Lower lobe of right lung (tissue), 2 donors: Measurements from ENCODE around the gene ZNF296. TPM values are rescaled to one million over a fixed set of nuclear protein-coding genes. Genes with fewer than 3 reads are reported as not detected.
A peak's percentile ranks its signal among the peaks of the same experiment; 100 is the strongest.

Source experiments
- ATAC-seq, 2 donors: fragments of 200-7000 bp; cut with Tn5 transposase; one replicate each; pipeline ENCODE4 v1.9.1; 2020 to 2022; ENCODE audit warnings: mild to moderate bottlenecking in 2 of 2, moderate library complexity in 2 of 2
- DNase-seq: peaks from one replicate; pipeline ENCODE4 v3.0.0-alpha.2; 2020
- H3K27ac ChIP-seq: fragments of 200-600 bp; one replicate; pipeline ENCODE4 v1.8.0; 2022
- H3K27me3 ChIP-seq: fragments of 200-600 bp; one replicate; pipeline ENCODE4 v1.8.0; 2022; ENCODE audit warnings: low read depth
- H3K36me3 ChIP-seq: fragments of 200-600 bp; one replicate; pipeline ENCODE4 v1.8.0; 2022; ENCODE audit warnings: mild to moderate bottlenecking
- H3K4me1 ChIP-seq: fragments of 200-600 bp; one replicate; pipeline ENCODE4 v1.8.0; 2022
- H3K4me3 ChIP-seq: fragments of 200-600 bp; one replicate; pipeline ENCODE4 v1.8.0; 2022; ENCODE audit warnings: mild to moderate bottlenecking
- H3K9me3 ChIP-seq: fragments of 200-600 bp; one replicate; pipeline ENCODE4 v1.8.0; 2022
- CTCF ChIP-seq: fragments of 200-600 bp; IDR thresholded peaks from one replicate; pipeline ENCODE4 v1.8.0; 2022; ENCODE audit warnings: antibody characterized with exemption, mild to moderate bottlenecking
- intact Hi-C: fragments of 100-400 bp; cut with DNase I; formaldehyde crosslinking; loops from one replicate; pipeline ENCODE4 v1.11.0; 2022
- total RNA-seq: library from RNA; stranded (reverse); fragmentation: NEBNext Ultra II Directional; extraction: Animal tissue kit (Norgen Biotek cat#: 25700); gene quantifications from one replicate; pipeline ENCODE4 v1.2.1, GENCODE V29; 2021
- donor health status: DM: no; HTN: yes; CAD: no; lungs with severe emphysema.

The ZNF296 gene
- total RNA-seq, 1 donor from 2014 or later = 1.7 TPM

- Histone ChIP-seq H3K4me3 (no peak overlapping the region), H3K27ac (no peak overlapping the region), H3K27me3 (no peaks in the 10 kb centered on the region), H3K4me1 (peaks cover 6% of the 10 kb centered on the region), H3K9me3 (no peaks in the 10 kb centered on the region), H3K36me3 (peaks cover 93% of the 10 kb centered on the region)
- no peak for TF ChIP-seq CTCF
- intact Hi-C loops = no loop called here
- ATAC-seq = no peak
- DNase-seq = no peak
Observed at GRCh38 chr19:45068041-45068440, 8.2 kb downstream of the ZNF296 start.

DNA sequence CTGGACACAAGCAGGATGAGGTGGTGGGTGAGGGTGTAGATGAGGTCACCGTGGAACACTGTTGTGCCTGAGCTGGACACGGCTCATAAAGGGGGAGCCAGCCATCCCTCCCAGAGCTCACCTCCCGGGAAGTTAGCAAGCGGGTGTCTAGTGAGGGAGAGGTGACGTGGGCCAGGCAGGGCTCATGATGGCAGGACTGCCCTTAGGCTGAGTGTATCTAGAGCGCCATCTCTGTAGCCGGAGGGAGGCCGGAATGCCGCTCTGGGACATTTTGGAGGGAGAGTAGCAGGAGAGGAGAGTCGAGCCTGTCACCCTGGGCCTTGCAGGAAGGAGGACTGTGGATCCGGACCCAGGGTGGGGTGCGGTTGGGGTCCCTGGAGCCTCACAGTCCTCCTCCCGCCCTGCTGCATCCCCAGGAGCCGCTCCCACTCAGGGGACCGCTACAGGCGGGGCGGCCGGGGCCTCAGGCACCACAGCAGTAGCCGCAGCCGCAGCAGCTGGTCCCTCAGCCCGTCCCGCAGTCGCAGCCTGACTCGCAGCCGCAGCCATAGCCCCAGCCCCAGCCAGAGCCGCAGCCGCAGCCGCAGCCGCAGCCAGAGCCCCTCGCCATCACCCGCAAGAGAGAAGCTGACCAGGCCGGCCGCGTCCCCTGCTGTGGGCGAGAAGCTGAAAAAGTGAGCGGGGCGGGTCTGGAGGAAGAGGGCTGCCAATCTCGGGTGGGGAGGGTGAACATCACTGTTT lies 9.2 kb downstream of the ZNF296 start:
- DNase-seq (no peak), ATAC-seq (no peak)
- Histone ChIP-seq H3K4me1 (peaks cover 3% of the 10 kb centered on the region), H3K9me3 (no peaks in the 10 kb centered on the region), H3K27ac (no peak overlapping the region), H3K27me3 (no peaks in the 10 kb centered on the region), H3K4me3 (no peak overlapping the region), H3K36me3 (peaks cover 100% of the 10 kb centered on the region)
- TF ChIP-seq CTCF = no peak
- intact Hi-C loops = no loop called here

DNA sequence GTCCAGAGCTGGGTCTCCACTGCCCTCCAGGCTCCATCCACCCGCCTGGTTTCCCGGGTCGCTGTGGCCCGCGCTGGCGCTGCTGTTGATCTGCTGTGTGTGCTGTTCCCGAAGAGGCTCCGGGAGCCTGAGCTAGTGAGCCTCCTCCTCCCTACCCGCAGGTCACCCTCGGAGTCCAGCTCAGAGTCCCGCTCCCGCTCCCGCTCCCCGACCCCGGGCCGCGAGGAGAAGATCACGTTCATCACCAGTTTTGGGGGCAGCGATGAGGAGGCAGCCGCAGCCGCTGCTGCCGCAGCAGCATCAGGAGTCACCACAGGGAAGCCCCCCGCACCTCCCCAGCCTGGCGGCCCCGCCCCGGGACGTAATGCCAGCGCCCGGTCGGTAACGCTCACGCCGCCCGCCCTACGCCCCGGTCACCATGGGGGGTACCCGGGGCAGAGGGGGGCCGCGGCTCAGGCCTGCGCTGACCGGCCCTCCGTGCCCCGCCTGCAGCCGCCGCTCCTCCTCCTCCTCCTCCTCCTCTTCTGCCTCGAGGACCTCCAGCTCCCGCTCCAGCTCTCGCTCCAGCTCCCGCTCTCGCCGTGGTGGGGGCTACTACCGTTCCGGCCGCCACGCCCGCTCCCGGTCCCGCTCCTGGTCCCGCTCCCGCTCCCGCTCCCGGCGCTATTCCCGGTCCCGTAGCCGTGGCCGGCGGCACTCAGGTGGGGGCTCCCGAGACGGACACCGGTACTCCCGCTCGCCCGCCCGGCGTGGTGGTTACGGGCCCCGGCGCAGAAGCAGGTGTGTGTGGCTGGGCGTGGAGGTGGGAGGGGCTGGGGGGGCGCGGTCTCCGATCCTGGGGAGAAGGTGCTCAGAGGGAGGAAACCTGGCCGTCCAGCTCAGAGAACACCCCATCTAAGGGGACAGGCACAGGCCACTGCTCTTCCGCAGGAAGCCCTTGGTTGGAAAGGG lies 12.2 kb downstream of the ZNF296 start:
- ATAC-seq (no peak), DNase-seq (no peak)
- no peaks in the 10 kb centered on the region for H3K4me1 ChIP-seq
- no peak for TF ChIP-seq CTCF
- H3K36me3 ChIP-seq = peaks cover 100% of the 10 kb centered on the region
- no peaks in the 10 kb centered on the region for H3K27me3 ChIP-seq
- no peak overlapping the region for H3K4me3 ChIP-seq
- no peak overlapping the region for H3K27ac ChIP-seq
- intact Hi-C loops = no loop called here
- no peaks in the 10 kb centered on the region for H3K9me3 ChIP-seq

DNA sequence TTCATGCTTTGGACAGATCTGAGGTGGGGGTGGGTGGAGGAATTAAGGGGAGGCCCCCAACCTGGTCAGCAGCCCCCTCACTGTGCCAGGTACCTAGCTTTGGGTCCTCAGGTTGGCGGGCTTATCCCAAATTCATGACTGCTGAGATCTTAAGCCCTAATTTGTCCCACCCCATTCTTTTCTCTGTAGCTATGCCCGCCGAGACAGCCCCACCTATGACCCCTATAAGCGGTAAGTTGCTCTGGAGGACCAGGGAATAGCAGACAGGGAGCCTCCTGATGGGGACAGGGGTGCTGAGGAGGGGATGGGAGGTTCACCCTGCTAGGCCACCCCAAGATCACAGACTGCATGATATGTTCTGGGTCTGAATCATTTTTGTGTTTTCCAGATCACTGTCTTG lies 14.3 kb downstream of the ZNF296 start:
- Histone ChIP-seq H3K4me3 (no peak overlapping the region), H3K36me3 (peaks cover 100% of the 10 kb centered on the region), H3K4me1 (no peaks in the 10 kb centered on the region), H3K27ac (no peak overlapping the region), H3K9me3 (no peaks in the 10 kb centered on the region), H3K27me3 (no peaks in the 10 kb centered on the region)
- intact Hi-C loops = no loop called here
- ATAC-seq (no peak), DNase-seq (no peak)
- no peak for TF ChIP-seq CTCF

DNA sequence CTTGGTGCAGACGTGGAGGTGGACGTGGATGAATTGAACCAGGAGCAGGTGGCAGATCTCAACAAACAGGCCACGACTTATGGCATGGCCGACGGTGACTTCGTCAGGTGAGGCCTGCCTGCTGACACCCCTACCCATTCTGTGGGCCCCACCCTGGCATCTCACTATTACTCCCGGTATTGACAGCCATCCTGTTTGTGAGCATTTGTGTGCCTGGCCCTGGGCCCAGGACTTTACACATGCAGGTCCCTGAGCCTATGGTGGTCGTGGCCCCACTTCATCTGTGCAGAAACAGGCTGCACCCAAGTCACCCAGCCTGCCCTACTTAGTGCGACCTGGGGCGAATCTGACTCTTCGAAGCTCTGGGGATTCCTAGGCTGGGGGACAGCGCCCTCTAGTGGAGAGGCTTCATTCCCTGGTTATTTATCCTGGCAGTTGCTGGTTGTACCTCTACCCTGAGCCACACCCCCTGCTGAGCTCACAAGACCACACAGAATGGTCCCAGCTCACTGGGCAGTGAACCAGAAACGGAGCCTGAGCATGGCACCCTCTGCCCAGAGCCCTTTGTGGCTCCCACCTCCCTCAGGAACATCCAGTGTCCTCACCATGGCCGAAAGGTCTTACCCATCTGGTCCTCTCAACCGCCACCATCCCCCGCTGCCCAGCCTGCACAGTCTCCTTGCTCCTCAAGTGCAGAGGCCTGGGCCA lies 16.9 kb downstream of the ZNF296 start:
- peak; percentile 73 for DNase-seq
- peak; percentile 82 for TF ChIP-seq CTCF
- Histone ChIP-seq H3K36me3 (peaks cover 100% of the 10 kb centered on the region), H3K27me3 (no peaks in the 10 kb centered on the region), H3K4me1 (no peaks in the 10 kb centered on the region), H3K4me3 (no peak overlapping the region), H3K27ac (no peak overlapping the region), H3K9me3 (no peaks in the 10 kb centered on the region)
- peak; percentile 74 to 87 for ATAC-seq
- intact Hi-C loops = no loop called here
